Measurements from ENCODE around the gene CADPS. TPM values are rescaled to one million over a fixed set of nuclear protein-coding genes. Genes with fewer than 3 reads are reported as not detected.

Gene CADPS
- total RNA-seq, 2 donors from 2014 or later = 11.7 to 20.8 TPM

GRCh38 chr3:62696011-62696410 is 179.2 kb downstream of the CADPS start:
- DNase-seq = no peak
- Histone ChIP-seq H3K27me3 (ENCODE audit: control insufficient read depth, insufficient read depth, low read length, poor library complexity, severe bottlenecking) (no peaks in the 10 kb centered on the region), H3K27ac (ENCODE audit: low read depth, low read length) (no peak overlapping the region), H3K36me3 (ENCODE audit: control insufficient read depth, insufficient read depth, low read length) (no peaks in the 10 kb centered on the region), H3K4me1 (ENCODE audit: control insufficient read depth, insufficient read depth, low read length) (peaks cover 15% of the 10 kb centered on the region), H3K4me3 (ENCODE audit: low read length) (no peak overlapping the region), H3K9me3 (ENCODE audit: control insufficient read depth, low read length) (no peaks in the 10 kb centered on the region), H3K9ac (ENCODE audit: extremely low read depth, low read length, poor library complexity, severe bottlenecking) (no peak overlapping the region)
- peaks cover 8% of the 10 kb centered on the region for H3K4me1 Mint-ChIP-seq
- no peak overlapping the region for H3K27ac Mint-ChIP-seq
- H3K4me3 Mint-ChIP-seq = no peak overlapping the region
- H3K27me3 Mint-ChIP-seq (ENCODE audit: insufficient read depth) = no peaks in the 10 kb centered on the region
- no peaks in the 10 kb centered on the region for H3K36me3 Mint-ChIP-seq (ENCODE audit: low read depth)
- H3K9me3 Mint-ChIP-seq = no peaks in the 10 kb centered on the region
- TF ChIP-seq CTCF (conservative IDR thresholded peaks at IDR 0.05) = no peak

DNA sequence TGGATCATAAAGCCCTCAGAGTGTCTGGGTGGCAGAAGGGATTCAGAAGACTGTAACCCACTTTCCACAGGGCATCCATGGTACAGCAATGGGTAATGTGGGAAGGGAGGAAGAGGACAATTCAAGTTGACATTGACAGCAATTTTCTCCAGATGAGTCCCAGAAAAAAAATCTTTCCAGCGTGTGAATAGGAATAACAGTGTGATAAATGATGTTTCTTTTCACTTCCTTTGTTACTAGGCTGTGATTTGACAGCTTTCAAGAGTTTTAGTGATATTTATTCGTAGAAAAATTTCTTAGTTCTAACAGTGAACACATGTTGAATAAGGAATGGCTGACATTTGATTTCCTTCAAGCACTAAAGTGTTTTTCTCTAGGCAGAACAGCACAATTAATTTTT is 186.4 kb downstream of the CADPS start:
- H3K4me1 ChIP-seq (ENCODE audit: control insufficient read depth, insufficient read depth, low read length) = no peaks in the 10 kb centered on the region
- H3K4me3 ChIP-seq (ENCODE audit: low read length) = no peak overlapping the region
- no peaks in the 10 kb centered on the region for H3K9me3 Mint-ChIP-seq
- no peaks in the 10 kb centered on the region for H3K9me3 ChIP-seq (ENCODE audit: control insufficient read depth, low read length)
- no peaks in the 10 kb centered on the region for H3K27me3 ChIP-seq (ENCODE audit: control insufficient read depth, insufficient read depth, low read length, poor library complexity, severe bottlenecking)
- H3K27me3 Mint-ChIP-seq (ENCODE audit: insufficient read depth) = no peaks in the 10 kb centered on the region
- TF ChIP-seq CTCF (conservative IDR thresholded peaks at IDR 0.05) = no peak
- DNase-seq = no peak
- H3K4me1 Mint-ChIP-seq = peaks cover 18% of the 10 kb centered on the region
- H3K27ac ChIP-seq (ENCODE audit: low read depth, low read length) = peak overlapping the region; percentile 33
- no peak overlapping the region for H3K27ac Mint-ChIP-seq
- H3K4me3 Mint-ChIP-seq = no peak overlapping the region
- WGBS, 2 experiments (ENCODE audit: insufficient coverage in 1 of 2, insufficient read length in 1 of 2) = 95 to 100% methylated on average over 2 of the region's 2 CpGs
- no peaks in the 10 kb centered on the region for H3K36me3 ChIP-seq (ENCODE audit: control insufficient read depth, insufficient read depth, low read length)
- H3K36me3 Mint-ChIP-seq (ENCODE audit: low read depth) = no peaks in the 10 kb centered on the region
- no peak overlapping the region for H3K9ac ChIP-seq (ENCODE audit: extremely low read depth, low read length, poor library complexity, severe bottlenecking)

DNA sequence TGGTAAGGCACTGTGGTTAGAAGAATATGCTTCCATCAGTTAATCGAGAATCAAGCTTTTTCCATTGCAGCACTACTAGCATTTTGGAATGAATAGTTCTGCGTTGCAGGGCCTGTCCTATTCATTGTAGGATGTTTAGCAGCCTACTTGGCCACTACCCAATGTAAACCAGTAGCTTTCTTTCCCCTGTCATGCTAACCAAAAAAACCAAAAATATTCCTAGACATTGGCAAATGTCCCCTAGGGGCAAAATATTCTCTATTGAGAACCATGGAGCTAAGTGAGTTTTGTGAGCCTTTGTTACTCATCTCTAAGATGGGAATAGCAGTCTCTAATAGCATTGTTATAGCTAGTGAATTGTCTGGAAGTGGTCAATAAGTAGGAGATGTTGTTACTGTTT is 187.2 kb downstream of the CADPS start:
- DNase-seq = no peak
- no peak for TF ChIP-seq CTCF (conservative IDR thresholded peaks at IDR 0.05)
- H3K36me3 Mint-ChIP-seq (ENCODE audit: low read depth) = no peaks in the 10 kb centered on the region
- peaks cover 18% of the 10 kb centered on the region for H3K4me1 Mint-ChIP-seq
- no peak overlapping the region for H3K27ac Mint-ChIP-seq
- Histone ChIP-seq H3K4me1 (ENCODE audit: control insufficient read depth, insufficient read depth, low read length) (no peaks in the 10 kb centered on the region), H3K4me3 (ENCODE audit: low read length) (no peak overlapping the region), H3K27me3 (ENCODE audit: control insufficient read depth, insufficient read depth, low read length, poor library complexity, severe bottlenecking) (no peaks in the 10 kb centered on the region), H3K27ac (ENCODE audit: low read depth, low read length) (no peak overlapping the region), H3K9me3 (ENCODE audit: control insufficient read depth, low read length) (no peaks in the 10 kb centered on the region), H3K9ac (ENCODE audit: extremely low read depth, low read length, poor library complexity, severe bottlenecking) (no peak overlapping the region), H3K36me3 (ENCODE audit: control insufficient read depth, insufficient read depth, low read length) (no peaks in the 10 kb centered on the region)
- H3K27me3 Mint-ChIP-seq (ENCODE audit: insufficient read depth) = no peaks in the 10 kb centered on the region
- no peaks in the 10 kb centered on the region for H3K9me3 Mint-ChIP-seq
- no peak overlapping the region for H3K4me3 Mint-ChIP-seq
- WGBS, 2 experiments (ENCODE audit: insufficient coverage in 1 of 2, insufficient read length in 1 of 2) = 95 to 100% methylated on average over 1 to 2 of the region's 2 CpGs

Data from endodermal cell (in vitro differentiated cells).